GM12873 (cell line): Measurements from ENCODE around the gene SETD1B.

Experiments
- CTCF ChIP-seq: IDR thresholded peaks from 2 replicates; pipeline ENCODE4 v1.5.1; 2012; ENCODE audit warnings: low read depth, mild to moderate bottlenecking, moderate library complexity, low read length, control low read depth; ENCODE audit not compliant: insufficient read depth; ENCODE audit errors: missing control alignments

The SETD1B gene

GRCh38 chr12:121803861-121804416 is at the start of gene SETD1B:
Gene SETD1B, plus strand, starts transcription at chr12:121804009. Its CDS starts 729 bp downstream, at chr12:121804738.
- TF ChIP-seq CTCF, result no peak

- no peak for TF ChIP-seq CTCF
These were observed 49.0 kb upstream of the SETD1B start for GRCh38 chr12:121754836-121755235.

- TF ChIP-seq CTCF, result no peak
These were observed 48.2 kb upstream of the SETD1B start for GRCh38 chr12:121755591-121755990.

- no peak for TF ChIP-seq CTCF
These were observed 41.5 kb upstream of the SETD1B start for GRCh38 chr12:121762269-121762668.

GRCh38 chr12:121764808-121765207 is 39.0 kb upstream of the SETD1B start:
- TF ChIP-seq CTCF, result no peak

- no peak for TF ChIP-seq CTCF
These were observed 38.2 kb upstream of the SETD1B start for GRCh38 chr12:121765573-121765972.

- no peak for TF ChIP-seq CTCF
These were observed 37.3 kb upstream of the SETD1B start for GRCh38 chr12:121766290-121767039.
